Activated T-helper 1 cell treated with anti-CD3 and anti-CD28 coated beads, Interleukin-12 subunit alpha, Interleukin-12 subunit beta, Interleukin-2, Interleukin-4 antibody, amounts not matched to agents 30 ng/mL and 10 ng/mL and 1 ng/mL, durations not matched to agents 14 hours and 24 hours and 36 hours (primary cell): Measurements from ENCODE around the gene FBN1. TPM values are rescaled to one million over a fixed set of nuclear protein-coding genes. Genes with fewer than 3 reads are reported as not detected.

Experiments
- DNase-seq: peaks from one replicate; pipeline ENCODE4 v3.0.0; 2021; ENCODE audit warnings: low spot score
- H3K27ac Mint-ChIP-seq: one replicate; pipeline ENCODE4 v1.8.0; 2021; ENCODE audit warnings: mild to moderate bottlenecking, mixed read lengths
- H3K27me3 Mint-ChIP-seq: one replicate; pipeline ENCODE4 v1.8.0; 2022; ENCODE audit warnings: mild to moderate bottlenecking, moderate library complexity, mixed read lengths; ENCODE audit not compliant: insufficient read depth
- H3K36me3 Mint-ChIP-seq: one replicate; pipeline ENCODE4 v1.8.0; 2021; ENCODE audit warnings: low read depth, mixed read lengths
- H3K4me1 Mint-ChIP-seq: one replicate; pipeline ENCODE4 v1.8.0; 2021; ENCODE audit warnings: low read depth, mixed read lengths
- H3K4me3 Mint-ChIP-seq: one replicate; pipeline ENCODE4 v1.8.0; 2021; ENCODE audit warnings: mild to moderate bottlenecking, moderate library complexity, mixed read lengths
- H3K9me3 Mint-ChIP-seq: one replicate; pipeline ENCODE4 v1.8.0; 2021; ENCODE audit warnings: mixed read lengths
- intact Hi-C: fragments of 100-400 bp; cut with micrococcal nuclease; formaldehyde crosslinking; loops from one replicate; pipeline ENCODE4 v1.15.1; 2024
- total RNA-seq: library from RNA; stranded (reverse); gene quantifications from 2 replicates; pipeline ENCODE4 v1.2.3, GENCODE V29; 2022

FBN1 gene
- total RNA-seq, 1 donor from 2014 or later: 0.47 TPM

- intact Hi-C loops: no loop called here
- Mint-ChIP-seq H3K4me3 (no peak overlapping the region), H3K4me1 (no peaks in the 10 kb centered on the region), H3K36me3 (no peaks in the 10 kb centered on the region), H3K27ac (no peak overlapping the region), H3K27me3 (no peaks in the 10 kb centered on the region), H3K9me3 (no peaks in the 10 kb centered on the region)
- DNase-seq: no peak
Measured at GRCh38 chr15:48627260-48627940, 18.1 kb downstream of the FBN1 start.

GRCh38 chr15:48625126-48625525 lies 20.4 kb downstream of the FBN1 start:
- intact Hi-C loops: no loop called here
- Mint-ChIP-seq H3K4me3 (no peak overlapping the region), H3K9me3 (no peaks in the 10 kb centered on the region), H3K36me3 (no peaks in the 10 kb centered on the region), H3K27ac (no peak overlapping the region), H3K4me1 (no peaks in the 10 kb centered on the region), H3K27me3 (no peaks in the 10 kb centered on the region)
- DNase-seq: no peak

GRCh38 chr15:48624700-48625099 lies 20.8 kb downstream of the FBN1 start:
- Mint-ChIP-seq H3K9me3 (no peaks in the 10 kb centered on the region), H3K27ac (no peak overlapping the region), H3K27me3 (no peaks in the 10 kb centered on the region), H3K4me3 (no peak overlapping the region), H3K4me1 (no peaks in the 10 kb centered on the region), H3K36me3 (no peaks in the 10 kb centered on the region)
- intact Hi-C loops: no loop called here
- no peak for DNase-seq

- no peaks in the 10 kb centered on the region for H3K36me3 Mint-ChIP-seq
- H3K9me3 Mint-ChIP-seq: no peaks in the 10 kb centered on the region
- intact Hi-C loops: no loop called here
- no peak overlapping the region for H3K27ac Mint-ChIP-seq
- DNase-seq: no peak
- no peaks in the 10 kb centered on the region for H3K4me1 Mint-ChIP-seq
- no peak overlapping the region for H3K4me3 Mint-ChIP-seq
- no peaks in the 10 kb centered on the region for H3K27me3 Mint-ChIP-seq
Measured at GRCh38 chr15:48623456-48623855, 22.1 kb downstream of the FBN1 start.

- Mint-ChIP-seq H3K36me3 (no peaks in the 10 kb centered on the region), H3K4me3 (no peak overlapping the region), H3K9me3 (no peaks in the 10 kb centered on the region), H3K4me1 (no peaks in the 10 kb centered on the region), H3K27me3 (peaks cover 2% of the 10 kb centered on the region), H3K27ac (no peak overlapping the region)
- no peak for DNase-seq
- intact Hi-C loops: no loop called here
Measured at GRCh38 chr15:48622237-48622636, 23.3 kb downstream of the FBN1 start.

GRCh38 chr15:48619446-48619845 lies 26.1 kb downstream of the FBN1 start:
- Mint-ChIP-seq H3K4me3 (no peak overlapping the region), H3K27me3 (peaks cover 4% of the 10 kb centered on the region), H3K27ac (no peak overlapping the region), H3K4me1 (no peaks in the 10 kb centered on the region), H3K9me3 (no peaks in the 10 kb centered on the region), H3K36me3 (no peaks in the 10 kb centered on the region)
- intact Hi-C loops: no loop called here
- DNase-seq: no peak

GRCh38 chr15:48617619-48618018 lies 27.9 kb downstream of the FBN1 start:
- H3K4me3 Mint-ChIP-seq: no peak overlapping the region
- no peaks in the 10 kb centered on the region for H3K36me3 Mint-ChIP-seq
- no peaks in the 10 kb centered on the region for H3K4me1 Mint-ChIP-seq
- peaks cover 4% of the 10 kb centered on the region for H3K27me3 Mint-ChIP-seq
- intact Hi-C loops: no loop called here
- no peaks in the 10 kb centered on the region for H3K9me3 Mint-ChIP-seq
- no peak overlapping the region for H3K27ac Mint-ChIP-seq
- no peak for DNase-seq

GRCh38 chr15:48616216-48616615 lies 29.3 kb downstream of the FBN1 start:
- no peak overlapping the region for H3K4me3 Mint-ChIP-seq
- H3K27ac Mint-ChIP-seq: no peak overlapping the region
- H3K27me3 Mint-ChIP-seq: peaks cover 4% of the 10 kb centered on the region
- H3K36me3 Mint-ChIP-seq: no peaks in the 10 kb centered on the region
- intact Hi-C loops: no loop called here
- no peaks in the 10 kb centered on the region for H3K9me3 Mint-ChIP-seq
- H3K4me1 Mint-ChIP-seq: no peaks in the 10 kb centered on the region
- no peak for DNase-seq

- intact Hi-C loops: no loop called here
- Mint-ChIP-seq H3K36me3 (no peaks in the 10 kb centered on the region), H3K9me3 (no peaks in the 10 kb centered on the region), H3K4me1 (no peaks in the 10 kb centered on the region), H3K27me3 (peaks cover 4% of the 10 kb centered on the region), H3K4me3 (no peak overlapping the region), H3K27ac (no peak overlapping the region)
- DNase-seq: no peak
Measured at GRCh38 chr15:48614051-48614450, 31.5 kb downstream of the FBN1 start.

GRCh38 chr15:48609486-48609885 lies 36.0 kb downstream of the FBN1 start:
- intact Hi-C loops: no loop called here
- Mint-ChIP-seq H3K27ac (no peak overlapping the region), H3K4me3 (no peak overlapping the region), H3K9me3 (no peaks in the 10 kb centered on the region), H3K36me3 (no peaks in the 10 kb centered on the region), H3K27me3 (peaks cover 2% of the 10 kb centered on the region), H3K4me1 (no peaks in the 10 kb centered on the region)
- DNase-seq: no peak

GRCh38 chr15:48607846-48608245 lies 37.7 kb downstream of the FBN1 start:
- Mint-ChIP-seq H3K4me1 (no peaks in the 10 kb centered on the region), H3K27ac (no peak overlapping the region), H3K9me3 (no peaks in the 10 kb centered on the region), H3K4me3 (no peak overlapping the region), H3K36me3 (no peaks in the 10 kb centered on the region), H3K27me3 (peaks cover 2% of the 10 kb centered on the region)
- DNase-seq: no peak
- intact Hi-C loops: no loop called here

GRCh38 chr15:48604567-48604966 lies 40.9 kb downstream of the FBN1 start:
- no peaks in the 10 kb centered on the region for H3K4me1 Mint-ChIP-seq
- peaks cover 2% of the 10 kb centered on the region for H3K27me3 Mint-ChIP-seq
- intact Hi-C loops: no loop called here
- H3K27ac Mint-ChIP-seq: no peak overlapping the region
- no peak overlapping the region for H3K4me3 Mint-ChIP-seq
- H3K36me3 Mint-ChIP-seq: no peaks in the 10 kb centered on the region
- H3K9me3 Mint-ChIP-seq: no peaks in the 10 kb centered on the region
- no peak for DNase-seq

- intact Hi-C loops: no loop called here
Measured at GRCh38 chr15:48603922-48604321, 41.6 kb downstream of the FBN1 start.

GRCh38 chr15:48603123-48603500 lies 42.4 kb downstream of the FBN1 start:
- Mint-ChIP-seq H3K9me3 (no peaks in the 10 kb centered on the region), H3K27ac (no peak overlapping the region), H3K27me3 (peaks cover 2% of the 10 kb centered on the region), H3K4me1 (no peaks in the 10 kb centered on the region), H3K4me3 (no peak overlapping the region), H3K36me3 (no peaks in the 10 kb centered on the region)
- no peak for DNase-seq
- intact Hi-C loops: no loop called here

More at GRCh38 chr15:48603922-48604321, 41.6 kb downstream of the FBN1 start:
- H3K4me3 Mint-ChIP-seq: no peak overlapping the region
- no peak overlapping the region for H3K27ac Mint-ChIP-seq
- no peaks in the 10 kb centered on the region for H3K36me3 Mint-ChIP-seq
- H3K9me3 Mint-ChIP-seq: no peaks in the 10 kb centered on the region
- no peak for DNase-seq
- peaks cover 2% of the 10 kb centered on the region for H3K27me3 Mint-ChIP-seq
- H3K4me1 Mint-ChIP-seq: no peaks in the 10 kb centered on the region
